GM19324 (cell line): ENCODE results near the gene AMPD2.

Experiments used
- ATAC-seq: cut with Tn5 transposase; IDR thresholded peaks from one replicate; pipeline ENCODE4 v1.9.1; 2021; ENCODE audit warnings: mild to moderate bottlenecking, moderate library complexity; ENCODE audit not compliant: unreplicated experiment, low FRiP score

Gene AMPD2

DNA sequence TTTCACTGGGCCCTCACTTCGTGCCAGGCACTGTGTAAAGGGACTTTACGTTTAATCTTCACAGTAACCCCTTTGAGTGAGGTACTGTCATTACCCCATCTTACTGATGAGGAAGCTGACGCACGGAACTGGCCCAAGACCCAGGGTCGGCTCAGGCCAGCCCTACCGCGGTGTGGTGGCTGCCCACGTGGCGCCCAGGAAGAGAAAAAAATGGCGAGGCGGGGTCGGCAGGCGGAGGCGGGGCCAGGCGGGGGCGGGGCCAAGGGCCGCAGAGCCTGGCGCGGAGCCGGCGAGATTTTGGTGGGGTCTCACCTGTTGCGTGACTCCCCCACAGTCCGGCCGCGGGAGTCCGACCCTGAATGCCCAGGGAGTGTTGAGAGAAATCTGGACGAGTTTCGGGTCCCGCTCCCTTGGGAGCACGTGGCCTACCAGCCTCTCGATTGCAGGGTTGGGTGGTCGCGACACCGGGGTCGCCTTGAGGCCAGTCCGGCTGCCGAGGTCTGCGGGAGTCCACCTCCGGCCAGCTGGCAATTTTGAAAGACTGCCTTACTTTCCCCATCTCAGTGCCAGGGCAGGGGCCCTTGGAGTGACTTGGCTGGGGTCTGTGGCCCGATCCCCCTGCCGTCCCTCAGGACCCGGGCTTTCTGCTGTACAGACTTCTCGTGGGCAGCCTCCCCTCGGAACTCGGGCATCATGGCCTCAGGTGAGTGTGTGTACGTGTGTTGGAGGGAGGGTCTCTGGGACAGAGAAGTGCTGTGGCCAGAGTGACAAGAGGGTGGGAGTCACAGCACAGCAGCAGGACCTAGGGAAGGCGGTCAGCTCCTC is at the start of gene AMPD2, which contains the start of gene GNAT2:
Gene AMPD2, plus strand, starts transcription at position 262 of the 825 bp plus-strand sequence. CDS start 1,339 bp downstream, outside the sequence.
Gene GNAT2, minus strand, starts transcription at position 41 of the 825 bp plus-strand sequence. CDS start 6,746 bp downstream, outside the sequence.
- peak; percentile 53 for ATAC-seq

DNA sequence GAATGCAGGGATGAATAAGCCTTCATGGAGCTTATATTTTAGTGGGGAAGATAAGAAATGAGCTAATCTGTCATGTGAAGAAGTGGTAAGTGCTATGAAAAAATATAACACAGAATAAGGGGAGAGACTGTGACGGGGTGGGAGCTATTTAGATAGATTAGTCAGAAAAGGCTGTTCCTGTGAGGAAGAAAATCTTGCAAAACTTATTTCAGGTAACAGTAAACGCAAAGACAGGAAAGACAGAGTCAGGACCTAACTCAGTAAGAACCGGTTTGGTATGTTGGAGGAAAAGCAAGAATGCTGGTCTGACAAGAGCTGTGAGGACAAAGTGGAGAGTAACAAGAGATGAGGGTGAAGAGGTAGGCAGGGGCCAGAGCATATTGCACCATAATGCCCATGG is 49.2 kb upstream of the AMPD2 start:
- ATAC-seq: no peak

DNA sequence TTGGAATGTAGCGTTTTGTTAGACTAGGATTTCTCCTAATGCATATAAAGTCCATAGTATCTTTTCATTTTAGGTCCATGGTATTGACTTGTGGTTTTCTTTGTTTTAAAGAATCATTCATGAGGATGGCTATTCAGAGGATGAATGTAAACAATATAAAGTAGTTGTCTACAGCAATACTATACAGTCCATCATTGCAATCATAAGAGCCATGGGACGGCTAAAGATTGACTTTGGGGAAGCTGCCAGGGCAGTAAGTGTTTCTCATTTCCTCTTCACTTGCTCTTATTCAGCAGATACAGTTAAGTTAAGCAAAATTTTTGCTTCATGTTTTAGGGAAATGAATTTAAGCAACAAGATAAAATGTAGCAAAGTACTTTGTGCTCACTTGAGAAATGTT is 45.9 kb upstream of the AMPD2 start:
- ATAC-seq: no peak

DNA sequence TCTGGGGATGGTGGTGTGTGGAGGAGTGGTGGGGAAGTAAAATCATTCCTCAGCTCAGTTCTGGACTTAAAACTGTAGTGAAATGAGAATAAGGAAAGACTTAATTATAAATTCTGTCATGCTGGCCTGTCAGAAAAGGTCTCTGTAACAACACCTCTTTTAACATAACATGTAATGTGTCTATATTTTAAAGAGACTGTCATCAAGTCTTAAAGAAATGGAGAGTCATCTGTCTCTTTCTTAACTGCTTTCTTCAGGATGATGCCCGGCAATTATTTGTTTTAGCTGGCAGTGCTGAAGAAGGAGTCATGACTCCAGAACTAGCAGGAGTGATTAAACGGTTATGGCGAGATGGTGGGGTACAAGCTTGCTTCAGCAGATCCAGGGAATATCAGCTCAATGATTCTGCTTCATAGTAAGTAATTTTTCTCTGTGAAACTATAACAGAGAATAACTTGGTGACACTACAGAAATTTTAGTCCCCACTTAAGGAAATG is 40.6 kb upstream of the AMPD2 start:
- no peak for ATAC-seq

DNA sequence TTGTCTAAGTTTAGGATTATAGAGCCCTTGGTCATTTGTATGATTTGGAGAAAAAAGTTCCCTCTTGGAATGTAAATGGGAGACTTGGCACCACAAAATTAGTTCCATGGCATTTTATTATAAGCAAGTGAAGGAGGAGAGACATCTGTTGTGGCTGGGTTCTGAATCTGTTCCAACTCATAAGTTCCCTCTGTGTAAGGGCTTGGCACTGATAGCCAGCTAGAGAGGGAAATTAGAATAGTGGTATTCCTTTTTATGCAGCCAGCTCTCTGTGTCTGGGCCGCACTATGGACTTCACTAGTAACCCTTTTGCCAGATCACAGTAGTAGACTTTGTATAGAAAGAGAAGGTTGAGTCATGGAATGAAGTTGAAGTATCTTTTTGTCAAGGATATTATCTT is 40.1 kb upstream of the AMPD2 start:
- ATAC-seq: no peak

DNA sequence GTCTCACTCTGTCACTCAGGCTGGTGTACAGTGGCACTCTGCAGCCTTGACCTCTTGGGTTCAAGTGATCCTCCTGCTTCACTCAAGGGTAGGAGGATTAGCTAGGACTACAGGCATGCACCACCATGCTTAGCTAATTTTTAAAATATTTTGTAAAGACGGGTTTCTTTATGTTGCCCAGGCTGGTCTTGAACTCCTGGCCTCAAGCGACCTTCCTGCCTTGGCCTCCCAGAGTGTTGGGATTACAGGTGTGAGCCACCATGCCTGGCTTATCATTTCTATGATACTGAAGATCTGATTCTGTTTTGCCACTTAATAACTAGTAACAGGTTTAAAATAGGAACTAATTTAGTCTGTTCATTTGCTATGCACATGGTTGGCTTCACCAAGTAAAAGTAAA is 37.6 kb upstream of the AMPD2 start:
- no peak for ATAC-seq

DNA sequence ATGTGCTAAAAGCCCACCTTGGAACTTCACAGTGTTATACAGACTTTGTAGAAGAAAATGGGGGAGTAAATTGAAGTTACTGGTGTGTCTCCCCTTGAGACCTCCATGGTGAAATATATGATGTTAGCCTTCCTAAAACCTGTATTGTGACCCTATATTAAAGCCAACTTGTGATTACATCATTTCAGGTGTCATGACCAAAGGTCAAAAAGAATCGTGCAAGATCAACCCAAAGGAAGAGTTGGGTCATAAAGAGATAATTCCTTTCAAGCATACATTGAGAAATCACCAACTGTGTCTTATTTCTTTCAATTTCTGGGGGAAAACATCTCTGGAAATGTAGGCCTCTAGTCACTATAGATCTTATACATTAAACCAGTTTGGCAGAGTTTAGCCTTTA is 34.9 kb upstream of the AMPD2 start:
- ATAC-seq: no peak

DNA sequence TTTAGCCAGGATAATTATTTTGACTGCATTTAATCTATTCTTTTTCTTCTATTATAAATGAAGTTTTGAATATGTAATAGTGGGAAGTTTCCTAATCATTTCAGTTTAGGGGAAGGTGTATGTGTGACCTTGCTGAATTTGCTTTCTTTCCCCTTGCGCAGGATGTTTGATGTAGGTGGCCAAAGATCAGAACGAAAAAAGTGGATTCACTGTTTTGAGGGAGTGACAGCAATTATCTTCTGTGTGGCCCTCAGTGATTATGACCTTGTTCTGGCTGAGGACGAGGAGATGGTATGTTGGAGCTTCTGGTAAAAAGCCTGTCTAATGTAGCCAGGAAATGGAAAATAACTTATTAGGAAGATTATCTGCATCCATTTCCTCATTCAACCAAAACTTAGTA is 33.6 kb upstream of the AMPD2 start:
- no peak for ATAC-seq

DNA sequence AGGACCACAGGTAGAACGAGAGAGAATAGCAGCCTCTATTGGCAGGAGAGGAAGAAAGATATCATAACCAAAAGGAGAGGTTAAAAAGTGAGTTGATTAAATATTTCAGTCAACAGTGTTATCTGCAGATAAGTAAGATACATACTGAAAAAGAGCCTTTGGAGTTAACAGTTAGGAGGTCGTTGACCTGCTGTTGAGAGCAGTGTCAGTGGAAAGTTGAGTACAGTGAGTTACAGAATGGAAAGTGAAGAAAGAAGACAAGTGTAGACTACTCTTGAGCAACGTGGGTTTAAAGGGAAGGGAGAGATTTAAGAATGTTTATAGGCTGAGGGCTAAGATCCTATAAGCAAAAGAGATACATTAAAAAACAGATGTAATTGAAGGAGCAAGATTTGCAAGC is 30.5 kb upstream of the AMPD2 start:
- ATAC-seq: no peak

DNA sequence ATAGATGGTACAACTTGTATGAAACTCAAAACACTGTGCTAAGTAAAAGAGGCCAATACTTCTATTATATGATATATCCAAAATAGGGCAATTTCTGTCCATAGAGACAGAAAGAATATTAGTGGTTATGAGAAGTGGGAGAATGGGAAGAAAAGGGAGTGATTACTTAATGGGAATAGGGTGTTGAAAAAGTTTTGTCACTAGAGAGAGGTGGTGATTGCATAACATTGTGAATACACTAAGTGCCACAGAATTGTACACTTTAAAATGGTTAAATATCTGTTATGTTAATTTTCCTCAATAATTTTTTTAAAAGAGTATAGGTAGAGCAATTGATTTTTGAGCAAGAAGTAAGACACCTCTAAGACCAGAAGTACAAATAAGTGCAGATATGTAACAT is 30.0 kb upstream of the AMPD2 start:
- no peak for ATAC-seq

DNA sequence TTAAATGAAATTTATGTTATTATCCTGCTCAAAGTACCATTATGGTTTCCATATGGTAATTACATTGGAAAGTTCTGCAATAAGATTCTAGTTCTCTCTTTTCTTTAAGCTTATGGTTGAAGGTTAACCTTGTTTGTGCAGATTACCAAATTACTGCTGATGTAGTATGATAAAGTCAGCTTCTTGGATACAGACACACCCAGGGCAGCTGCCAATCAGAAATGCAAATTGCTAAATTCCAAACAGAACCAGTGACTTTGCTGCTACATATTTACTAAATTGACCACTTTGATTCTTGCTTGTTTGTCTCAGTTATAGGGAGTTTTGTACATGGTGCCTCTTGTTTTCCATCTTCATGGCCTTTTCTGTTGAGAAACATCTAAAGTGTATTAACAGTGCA is 26.7 kb upstream of the AMPD2 start:
- no peak for ATAC-seq

DNA sequence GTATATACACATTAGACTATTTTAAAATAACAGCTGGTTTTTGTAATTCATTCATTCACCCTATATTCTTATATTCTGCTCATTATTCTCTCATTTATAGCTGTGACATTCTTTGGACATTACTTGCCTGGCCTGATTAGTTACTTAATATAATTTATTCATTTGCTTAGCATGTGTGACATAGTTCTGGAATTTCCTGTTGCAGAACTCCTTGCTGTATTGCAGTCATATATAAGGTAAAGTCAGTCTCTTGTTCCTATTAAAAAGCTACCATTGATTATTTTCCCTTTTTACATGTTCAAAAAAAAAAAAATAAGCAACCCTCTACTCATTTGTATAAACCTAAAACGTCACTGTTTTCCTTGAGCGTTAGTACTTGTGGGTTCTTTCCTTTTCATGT is 24.1 kb upstream of the AMPD2 start:
- ATAC-seq: no peak

DNA sequence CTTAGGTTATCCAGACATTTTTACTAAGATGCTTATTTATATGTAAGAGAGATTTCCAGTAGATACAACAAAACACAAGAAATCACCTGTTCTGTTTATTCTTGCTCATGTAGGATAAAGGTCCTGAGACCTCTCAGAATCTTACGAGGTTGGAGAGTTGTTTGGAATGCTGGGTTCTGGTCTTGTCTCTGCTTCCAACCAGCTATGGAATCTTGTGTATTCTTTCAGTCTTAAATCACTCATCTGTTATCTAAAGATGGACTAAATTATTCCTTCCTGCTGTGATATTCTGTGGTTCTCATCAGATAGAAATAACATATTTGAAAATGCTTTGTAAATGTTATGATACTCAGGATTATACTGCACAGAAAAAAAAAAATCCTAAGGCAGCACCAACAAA is 21.5 kb upstream of the AMPD2 start:
- no peak for ATAC-seq

DNA sequence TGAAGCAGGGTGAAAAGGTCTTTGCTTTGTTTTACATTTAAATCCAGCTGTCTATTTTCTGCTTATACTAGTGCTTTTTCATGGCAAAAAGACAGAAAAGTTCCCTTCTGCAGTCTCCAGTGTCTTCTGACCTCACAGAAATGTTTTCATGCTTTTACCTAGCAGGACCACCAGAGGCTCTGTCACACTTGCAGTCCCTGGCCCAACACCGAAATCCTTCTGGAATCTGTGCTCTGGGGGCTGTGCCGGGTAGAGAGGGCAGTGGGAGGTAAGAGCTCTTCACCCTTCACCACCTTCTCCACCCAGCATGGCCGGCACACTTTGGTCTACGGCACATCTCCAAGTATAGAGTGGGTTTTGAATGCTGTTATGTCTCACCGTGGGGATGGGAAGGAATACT is 21.0 kb upstream of the AMPD2 start:
- ATAC-seq: no peak

DNA sequence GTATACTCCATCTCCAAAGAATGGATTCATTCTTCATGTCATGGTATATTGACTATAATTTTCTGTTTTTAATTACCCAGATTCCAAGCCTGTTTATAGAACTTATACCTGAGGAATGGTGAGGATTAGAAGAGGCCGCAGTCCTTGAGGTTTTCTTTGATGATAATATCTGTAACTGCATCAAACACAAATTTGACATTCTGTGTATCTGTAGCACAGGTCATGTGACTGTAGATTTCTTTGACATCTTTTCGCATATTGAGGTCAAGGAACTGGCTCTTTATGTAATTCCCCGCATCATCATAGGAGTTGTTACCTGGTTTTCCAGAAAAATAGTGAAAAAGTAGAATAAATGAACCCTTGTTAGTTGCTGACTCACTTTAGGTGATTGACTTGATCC is 16.4 kb upstream of the AMPD2 start:
- ATAC-seq: no peak

DNA sequence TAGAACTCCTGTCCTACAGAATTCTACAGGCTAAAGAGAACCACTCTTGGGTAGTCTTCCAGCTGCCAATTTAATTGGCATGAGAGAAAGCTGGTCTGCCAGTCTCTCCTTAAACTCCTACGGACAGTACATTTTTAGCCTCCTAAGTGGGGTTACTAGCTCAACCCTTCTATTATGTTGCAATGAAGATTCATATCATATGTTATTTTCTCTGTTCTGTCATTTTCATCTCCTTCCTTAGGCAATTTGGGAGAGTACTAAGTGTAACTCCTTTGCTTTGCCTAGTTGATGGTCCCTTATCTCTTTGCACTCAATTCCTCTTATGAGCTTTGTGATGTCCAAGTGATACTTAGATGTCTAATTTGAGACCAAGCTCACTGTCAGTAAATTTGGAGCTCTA is 14.3 kb upstream of the AMPD2 start:
- ATAC-seq: no peak

DNA sequence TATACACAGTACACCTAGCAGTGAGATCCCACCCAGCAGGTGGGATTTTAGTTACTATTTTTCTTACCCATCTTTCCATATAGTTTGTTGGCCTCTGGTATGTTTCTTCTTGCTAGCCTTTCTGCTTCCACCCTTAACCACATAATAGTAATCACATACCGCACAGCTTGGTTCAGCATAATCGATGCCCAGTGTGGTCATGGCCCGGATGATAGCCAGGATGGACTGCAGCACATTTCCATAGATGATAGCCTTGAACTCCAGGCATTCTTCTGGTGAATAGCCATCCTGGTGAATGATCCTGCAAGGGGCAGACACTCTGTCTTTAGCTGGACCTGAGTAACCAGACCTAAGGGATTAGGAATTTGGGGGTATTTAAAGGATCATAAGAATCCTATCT is 9.8 kb upstream of the AMPD2 start:
- no peak for ATAC-seq

DNA sequence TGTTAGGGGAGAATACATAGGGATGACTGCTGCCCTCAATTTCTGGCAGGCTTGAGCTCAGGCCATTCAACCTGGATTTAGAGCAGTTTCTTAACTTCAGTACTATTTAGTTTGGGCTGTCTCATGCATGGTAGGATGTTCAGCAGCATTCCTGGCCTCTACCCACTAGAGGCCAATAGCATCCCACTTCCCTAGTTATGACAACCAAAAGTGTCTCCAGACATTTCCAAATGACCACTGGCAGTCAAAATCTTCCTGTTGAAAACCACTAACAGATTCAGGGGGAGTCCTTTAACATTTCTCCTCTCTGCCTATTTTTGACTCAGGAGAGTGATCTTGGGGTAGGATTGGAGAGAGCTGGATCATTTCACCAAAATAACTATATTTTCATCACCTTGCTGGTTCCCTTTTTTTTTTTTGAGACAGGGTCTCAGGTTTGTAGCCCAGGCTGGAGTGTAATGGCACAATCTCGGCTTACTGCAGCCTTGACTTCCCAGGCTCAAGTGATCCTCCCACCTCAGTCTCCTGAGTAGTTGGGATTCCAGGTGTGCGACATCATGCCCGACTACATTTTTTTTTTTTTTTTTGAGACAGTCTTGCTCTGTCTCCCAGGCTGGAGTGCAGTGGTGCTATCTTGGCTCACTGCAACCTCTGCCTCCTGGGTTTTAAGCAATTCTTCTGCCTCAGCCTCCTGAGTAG is 8.9 kb upstream of the AMPD2 start:
- no peak for ATAC-seq

DNA sequence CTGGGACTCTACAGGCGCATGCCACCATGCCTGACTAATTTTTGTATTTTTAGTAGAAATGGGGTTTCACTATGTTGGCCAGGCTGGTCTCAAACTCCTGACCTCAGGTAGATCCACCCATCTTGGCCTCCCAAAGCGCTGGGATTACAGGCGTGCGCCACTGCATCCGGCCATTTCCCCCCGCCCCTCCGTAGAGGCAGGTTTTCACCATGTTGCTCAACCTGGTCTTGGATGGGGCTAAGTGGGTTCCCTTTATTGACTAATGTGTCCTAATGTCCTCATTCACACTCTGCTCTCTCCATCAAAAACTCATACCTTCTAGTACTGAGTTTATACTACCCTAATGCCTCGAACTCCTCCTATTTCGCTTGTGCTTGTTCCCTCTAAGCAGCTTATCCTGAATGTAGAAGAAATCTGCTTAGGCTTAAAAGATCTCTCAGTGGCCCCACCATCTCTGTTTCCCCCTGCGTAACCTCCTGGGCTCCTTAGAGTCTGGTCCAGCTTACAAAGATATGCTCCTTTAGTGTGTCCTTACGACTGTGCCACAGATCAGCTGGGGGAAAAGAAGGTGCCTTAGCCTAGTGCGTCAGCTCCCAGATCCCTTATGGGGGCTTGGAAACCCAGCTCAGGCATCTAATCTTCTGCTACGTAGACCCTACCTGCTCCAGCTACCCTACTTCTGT is 8.2 kb upstream of the AMPD2 start:
- no peak for ATAC-seq

DNA sequence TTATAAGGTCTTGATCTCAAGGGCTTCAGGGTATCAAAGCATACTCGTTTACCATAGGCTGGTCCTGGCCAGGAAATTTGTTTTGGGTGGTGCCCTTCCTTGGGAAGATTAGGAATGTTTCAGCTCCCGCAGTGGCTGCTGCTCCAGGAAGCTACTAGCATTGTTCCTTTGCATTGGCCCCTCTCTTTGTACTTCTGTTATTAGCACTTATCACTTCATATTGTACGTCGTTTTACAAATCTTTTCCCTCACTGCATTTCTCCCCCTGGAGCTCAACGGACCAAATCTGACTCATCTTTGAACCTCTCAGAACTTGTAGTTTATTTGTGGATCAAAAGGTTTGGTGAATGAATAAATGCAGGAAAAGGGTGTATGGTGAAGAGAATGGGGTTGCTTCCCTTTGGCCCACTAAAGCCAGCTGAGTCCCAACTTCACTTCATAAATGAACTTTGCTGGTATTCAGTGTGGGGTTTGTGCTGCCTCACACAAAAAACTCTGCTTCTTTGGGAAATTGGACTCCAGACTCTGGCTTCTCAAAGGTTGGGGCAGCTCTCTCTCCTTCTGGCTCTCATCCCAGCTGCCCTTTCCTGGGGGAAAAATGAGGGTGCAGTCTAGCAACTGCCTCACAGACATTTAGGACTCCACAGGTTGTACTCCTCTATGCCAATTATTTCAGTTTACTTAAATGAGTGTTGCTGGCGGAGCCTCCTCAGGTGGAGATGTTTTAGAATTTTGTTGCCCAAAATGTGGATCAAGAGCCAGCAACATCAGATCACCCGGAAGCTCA is 6.1 kb upstream of the AMPD2 start:
- ATAC-seq: no peak
